ENCODE measurements around the gene FIGN. TPM values are rescaled to one million over a fixed set of nuclear protein-coding genes. Genes with fewer than 3 reads are reported as not detected.

The FIGN gene
- total RNA-seq, 1 donor, result 3.5 TPM

DNA sequence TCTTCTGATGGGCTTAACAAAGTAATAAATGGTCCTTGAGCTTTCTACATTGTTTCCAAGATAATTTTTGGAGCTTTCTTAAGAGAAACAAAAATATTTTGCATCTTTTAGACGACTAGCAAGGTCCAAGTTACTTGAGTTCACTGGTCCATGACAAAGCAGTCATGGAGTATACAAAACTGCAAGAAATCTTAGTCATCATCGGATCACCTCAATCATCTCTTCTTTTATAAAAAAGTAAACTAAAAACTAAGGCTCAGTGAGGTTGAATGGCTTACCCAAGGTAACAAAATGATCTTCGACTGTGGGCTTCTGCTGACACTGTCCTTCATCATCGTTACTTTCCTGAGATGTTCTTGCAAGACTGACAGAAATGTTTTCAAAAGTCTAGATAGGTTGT is 11.9 kb downstream of the FIGN start:
- TF ChIP-seq, protein P1, sequence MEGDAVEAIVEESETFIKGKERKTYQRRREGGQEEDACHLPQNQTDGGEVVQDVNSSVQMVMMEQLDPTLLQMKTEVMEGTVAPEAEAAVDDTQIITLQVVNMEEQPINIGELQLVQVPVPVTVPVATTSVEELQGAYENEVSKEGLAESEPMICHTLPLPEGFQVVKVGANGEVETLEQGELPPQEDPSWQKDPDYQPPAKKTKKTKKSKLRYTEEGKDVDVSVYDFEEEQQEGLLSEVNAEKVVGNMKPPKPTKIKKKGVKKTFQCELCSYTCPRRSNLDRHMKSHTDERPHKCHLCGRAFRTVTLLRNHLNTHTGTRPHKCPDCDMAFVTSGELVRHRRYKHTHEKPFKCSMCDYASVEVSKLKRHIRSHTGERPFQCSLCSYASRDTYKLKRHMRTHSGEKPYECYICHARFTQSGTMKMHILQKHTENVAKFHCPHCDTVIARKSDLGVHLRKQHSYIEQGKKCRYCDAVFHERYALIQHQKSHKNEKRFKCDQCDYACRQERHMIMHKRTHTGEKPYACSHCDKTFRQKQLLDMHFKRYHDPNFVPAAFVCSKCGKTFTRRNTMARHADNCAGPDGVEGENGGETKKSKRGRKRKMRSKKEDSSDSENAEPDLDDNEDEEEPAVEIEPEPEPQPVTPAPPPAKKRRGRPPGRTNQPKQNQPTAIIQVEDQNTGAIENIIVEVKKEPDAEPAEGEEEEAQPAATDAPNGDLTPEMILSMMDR (IDR thresholded peaks at IDR 0.05; ENCODE audit: insufficient read depth, low read depth, low read length), result no peak
- H3K4me3 ChIP-seq (ENCODE audit: low read depth, low read length), result no peak overlapping the region
- no peak for DNase-seq (ENCODE audit: low read depth)

DNA sequence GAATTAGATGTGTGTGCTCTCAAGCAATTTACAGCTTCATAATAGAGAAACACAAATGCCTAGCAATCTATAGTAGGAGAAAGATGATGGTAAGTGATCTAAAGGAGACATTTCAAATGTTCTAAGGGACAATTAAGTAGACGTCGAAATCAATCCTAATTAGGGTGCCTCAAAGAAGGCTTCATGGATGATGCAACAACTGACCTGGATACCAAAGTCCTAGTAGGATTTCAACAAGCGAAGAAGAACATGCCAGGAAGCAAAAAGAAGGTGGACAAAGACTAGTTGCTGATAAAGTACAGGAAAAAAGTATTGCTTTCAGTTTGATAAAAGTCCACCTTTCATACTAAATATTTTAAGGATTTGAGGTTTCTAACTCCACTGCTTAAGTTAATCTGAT is 12.5 kb downstream of the FIGN start:
- TF ChIP-seq, protein P1 (IDR thresholded peaks at IDR 0.05; ENCODE audit: insufficient read depth, low read depth, low read length), result no peak
- no peak for DNase-seq (ENCODE audit: low read depth)
- H3K4me3 ChIP-seq (ENCODE audit: low read depth, low read length), result no peak overlapping the region

DNA sequence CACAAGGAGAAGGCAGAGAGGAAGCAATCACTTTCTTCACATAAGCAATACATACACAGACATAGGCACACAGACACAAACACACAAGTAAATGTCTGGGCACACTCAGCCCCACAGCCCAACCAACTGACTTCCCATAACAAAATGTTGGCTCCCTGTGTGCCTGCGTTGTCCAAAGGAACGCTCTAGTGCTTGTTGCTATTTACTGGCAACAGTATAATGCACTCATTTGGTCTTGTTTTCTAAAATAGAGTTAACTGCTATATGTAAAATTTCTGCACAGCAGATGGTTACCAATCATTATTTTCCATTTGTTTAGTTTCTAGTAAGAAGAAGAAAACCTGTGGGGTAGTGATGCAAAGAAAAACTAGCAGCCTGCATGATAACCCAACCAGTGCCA is 16.5 kb downstream of the FIGN start:
- TF ChIP-seq, protein P1 (IDR thresholded peaks at IDR 0.05; ENCODE audit: insufficient read depth, low read depth, low read length), result no peak
- DNase-seq (ENCODE audit: low read depth), result no peak
- no peak overlapping the region for H3K4me3 ChIP-seq (ENCODE audit: low read depth, low read length)

DNA sequence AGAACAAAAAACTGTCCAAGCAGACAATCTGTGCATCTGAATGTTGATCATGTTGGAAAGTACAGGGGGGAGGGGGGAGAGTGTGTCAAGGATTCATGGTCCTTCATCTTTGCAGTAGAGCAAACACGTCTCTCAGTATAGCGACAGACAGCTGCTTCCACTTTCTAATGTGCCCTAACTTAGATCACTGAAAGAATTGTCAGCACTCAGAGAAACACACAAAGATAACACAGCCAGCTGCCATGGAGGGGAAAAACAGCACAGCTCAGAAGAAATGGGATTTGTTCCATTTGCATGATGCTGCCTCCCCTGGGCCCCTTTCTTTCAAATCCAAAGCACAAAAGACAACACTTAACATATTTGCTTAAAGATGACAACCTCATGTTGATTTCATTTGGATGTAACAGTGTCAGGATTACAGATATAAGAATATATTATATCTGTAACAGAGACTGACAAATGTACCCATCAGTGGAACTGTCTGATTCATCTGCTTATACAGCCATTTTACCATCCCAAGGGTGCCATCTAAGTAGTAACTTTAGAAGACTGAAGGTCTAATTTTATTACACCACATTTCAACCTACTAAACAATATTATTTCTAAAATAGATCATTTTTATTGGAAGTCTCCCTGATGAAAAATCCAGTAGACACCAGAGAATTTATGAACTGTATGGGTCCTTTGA is 17.7 kb downstream of the FIGN start:
- no peak for DNase-seq (ENCODE audit: low read depth)
- H3K4me3 ChIP-seq (ENCODE audit: low read depth, low read length), result no peak overlapping the region
- TF ChIP-seq, protein P1 (IDR thresholded peaks at IDR 0.05; ENCODE audit: insufficient read depth, low read depth, low read length), result no peak

DNA sequence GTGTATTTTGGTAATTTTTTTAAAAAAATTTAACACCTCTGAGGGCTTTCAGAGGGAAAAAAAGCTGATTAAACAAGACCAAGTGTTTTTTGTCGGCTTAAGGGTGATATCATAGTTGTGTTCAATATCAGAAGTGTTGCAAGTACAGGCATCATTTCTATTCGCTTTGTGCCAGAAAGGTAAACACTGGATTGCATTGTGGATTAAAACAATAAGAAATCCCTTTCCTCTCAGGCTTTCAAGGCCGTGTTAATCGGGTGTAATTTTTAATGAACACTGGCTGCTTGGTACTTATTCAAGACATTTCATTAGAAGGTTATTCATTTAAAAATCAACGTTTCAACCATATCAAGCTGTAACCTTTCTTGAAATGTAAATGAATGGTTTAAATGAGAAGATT is 18.3 kb downstream of the FIGN start:
- no peak for DNase-seq (ENCODE audit: low read depth)
- no peak overlapping the region for H3K4me3 ChIP-seq (ENCODE audit: low read depth, low read length)
- TF ChIP-seq, protein P1 (IDR thresholded peaks at IDR 0.05; ENCODE audit: insufficient read depth, low read depth, low read length), result no peak

DNA sequence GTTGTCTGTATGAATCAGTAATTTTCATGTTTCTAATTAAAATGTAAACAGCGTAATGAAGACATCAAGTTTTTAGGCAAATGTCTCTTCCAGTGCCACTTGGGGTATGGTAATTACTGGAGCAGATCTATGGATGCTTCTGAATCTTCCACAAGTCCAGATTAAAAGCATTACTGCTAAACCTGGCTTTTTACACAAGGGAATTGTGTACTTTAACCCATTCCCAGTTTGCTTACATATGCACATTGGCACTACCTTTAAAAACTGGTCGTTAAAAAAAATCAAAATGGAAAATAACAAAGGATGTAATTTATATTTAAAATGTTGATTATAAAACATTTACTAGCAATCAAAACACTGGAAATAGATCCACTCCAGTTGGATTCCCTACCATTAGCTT is 19.7 kb downstream of the FIGN start:
- H3K4me3 ChIP-seq (ENCODE audit: low read depth, low read length), result no peak overlapping the region
- DNase-seq (ENCODE audit: low read depth), result no peak
- TF ChIP-seq, protein P1 (IDR thresholded peaks at IDR 0.05; ENCODE audit: insufficient read depth, low read depth, low read length), result no peak

DNA sequence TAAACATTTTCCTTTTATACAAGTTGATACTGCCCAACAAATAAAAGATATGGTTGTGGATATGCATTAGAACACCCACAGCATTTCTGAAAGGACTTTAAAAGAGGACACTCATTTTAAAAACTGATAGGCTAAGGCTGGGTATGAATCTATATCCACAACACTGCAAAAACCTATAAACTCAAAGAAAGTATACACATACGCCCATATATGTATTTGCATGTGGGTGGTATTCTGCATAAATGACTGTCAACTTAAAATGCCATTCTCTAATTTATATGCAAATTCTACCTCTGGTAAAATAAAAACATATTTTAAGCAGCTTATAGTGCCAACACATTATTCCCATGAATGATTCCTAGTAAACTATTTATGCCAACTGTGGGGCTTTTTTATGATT is 20.1 kb downstream of the FIGN start:
- no peak for DNase-seq (ENCODE audit: low read depth)
- TF ChIP-seq, protein P1 (IDR thresholded peaks at IDR 0.05; ENCODE audit: insufficient read depth, low read depth, low read length), result no peak
- H3K4me3 ChIP-seq (ENCODE audit: low read depth, low read length), result no peak overlapping the region

Measured in fibroblast of villous mesenchyme (primary cell).